ENCODE measurements around the gene ROCK2.

Gene ROCK2

DNA sequence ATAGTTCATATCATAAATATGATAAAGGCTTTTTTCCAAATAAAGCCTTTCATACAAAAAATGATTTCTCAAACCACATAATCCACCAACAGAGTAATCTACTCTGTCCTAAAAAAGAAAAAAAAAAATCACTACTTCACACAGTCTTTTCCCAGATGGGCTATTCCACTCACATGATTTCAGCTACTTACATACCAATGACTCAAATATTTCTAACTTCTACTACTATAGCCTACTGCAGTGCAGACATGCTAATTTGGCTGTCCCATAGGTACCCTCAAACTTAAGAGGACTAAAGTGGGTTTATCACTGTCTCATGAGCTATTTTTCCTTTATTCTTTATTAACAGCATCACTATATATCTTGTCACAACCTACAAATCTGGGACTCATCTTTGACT, 131.8 kb downstream of the ROCK2 start:
- peak; percentile 7 for DNase-seq (ENCODE audit: low read depth)
- no peak overlapping the region for H3K4me3 ChIP-seq (ENCODE audit: control insufficient read depth, low read depth, low read length)
- TF ChIP-seq, protein P1, sequence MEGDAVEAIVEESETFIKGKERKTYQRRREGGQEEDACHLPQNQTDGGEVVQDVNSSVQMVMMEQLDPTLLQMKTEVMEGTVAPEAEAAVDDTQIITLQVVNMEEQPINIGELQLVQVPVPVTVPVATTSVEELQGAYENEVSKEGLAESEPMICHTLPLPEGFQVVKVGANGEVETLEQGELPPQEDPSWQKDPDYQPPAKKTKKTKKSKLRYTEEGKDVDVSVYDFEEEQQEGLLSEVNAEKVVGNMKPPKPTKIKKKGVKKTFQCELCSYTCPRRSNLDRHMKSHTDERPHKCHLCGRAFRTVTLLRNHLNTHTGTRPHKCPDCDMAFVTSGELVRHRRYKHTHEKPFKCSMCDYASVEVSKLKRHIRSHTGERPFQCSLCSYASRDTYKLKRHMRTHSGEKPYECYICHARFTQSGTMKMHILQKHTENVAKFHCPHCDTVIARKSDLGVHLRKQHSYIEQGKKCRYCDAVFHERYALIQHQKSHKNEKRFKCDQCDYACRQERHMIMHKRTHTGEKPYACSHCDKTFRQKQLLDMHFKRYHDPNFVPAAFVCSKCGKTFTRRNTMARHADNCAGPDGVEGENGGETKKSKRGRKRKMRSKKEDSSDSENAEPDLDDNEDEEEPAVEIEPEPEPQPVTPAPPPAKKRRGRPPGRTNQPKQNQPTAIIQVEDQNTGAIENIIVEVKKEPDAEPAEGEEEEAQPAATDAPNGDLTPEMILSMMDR (conservative IDR thresholded peaks at IDR 0.05; ENCODE audit: control insufficient read depth, insufficient read depth, low read depth, low read length), result no peak

DNA sequence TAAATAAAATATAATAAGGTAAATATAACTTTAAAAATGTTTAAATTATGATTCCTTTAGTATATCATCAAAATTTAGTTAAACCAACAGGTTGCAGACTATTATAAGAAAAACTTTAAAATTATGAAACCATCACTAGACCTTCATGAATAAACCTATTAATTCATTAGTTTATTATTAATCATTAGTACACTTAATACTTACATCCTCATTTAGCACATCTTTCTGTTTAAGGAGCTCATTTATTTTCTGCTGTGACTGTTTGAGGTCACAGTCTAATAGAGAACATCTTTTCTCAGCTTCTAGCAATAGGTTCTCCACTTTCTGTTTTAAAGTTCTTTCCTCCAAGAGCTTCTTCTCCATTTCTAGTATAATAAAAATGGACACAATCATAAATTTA, 136.4 kb downstream of the ROCK2 start:
- no peak for DNase-seq (ENCODE audit: low read depth)
- TF ChIP-seq, protein P1 (conservative IDR thresholded peaks at IDR 0.05; ENCODE audit: control insufficient read depth, insufficient read depth, low read depth, low read length), result no peak

DNA sequence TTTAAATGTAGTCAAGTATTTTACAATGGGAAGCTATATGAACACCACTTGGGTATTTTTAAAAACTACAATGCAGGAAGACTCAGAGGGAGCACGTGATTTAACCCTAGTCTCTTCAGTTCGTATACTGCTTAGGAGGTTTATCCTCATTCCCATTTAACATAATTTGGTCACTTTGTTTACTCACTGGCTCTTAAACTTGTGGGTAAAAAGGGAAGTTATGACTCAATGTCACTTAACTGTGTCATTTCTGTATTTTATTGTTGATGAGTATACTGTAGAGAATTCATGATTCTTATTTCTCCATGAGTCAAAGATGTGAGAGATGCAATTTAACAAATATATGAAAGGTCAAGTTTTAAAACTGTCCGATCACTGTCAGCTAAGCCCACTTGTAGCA, 141.0 kb downstream of the ROCK2 start:
- TF ChIP-seq, protein P1 (conservative IDR thresholded peaks at IDR 0.05; ENCODE audit: control insufficient read depth, insufficient read depth, low read depth, low read length), result no peak
- peak; percentile 79 for DNase-seq (ENCODE audit: low read depth)
- no peak overlapping the region for H3K4me3 ChIP-seq (ENCODE audit: control insufficient read depth, low read depth, low read length)

More for the DNA sequence above, 136.4 kb downstream of the ROCK2 start:
- no peak overlapping the region for H3K4me3 ChIP-seq (ENCODE audit: control insufficient read depth, low read depth, low read length)

DNA sequence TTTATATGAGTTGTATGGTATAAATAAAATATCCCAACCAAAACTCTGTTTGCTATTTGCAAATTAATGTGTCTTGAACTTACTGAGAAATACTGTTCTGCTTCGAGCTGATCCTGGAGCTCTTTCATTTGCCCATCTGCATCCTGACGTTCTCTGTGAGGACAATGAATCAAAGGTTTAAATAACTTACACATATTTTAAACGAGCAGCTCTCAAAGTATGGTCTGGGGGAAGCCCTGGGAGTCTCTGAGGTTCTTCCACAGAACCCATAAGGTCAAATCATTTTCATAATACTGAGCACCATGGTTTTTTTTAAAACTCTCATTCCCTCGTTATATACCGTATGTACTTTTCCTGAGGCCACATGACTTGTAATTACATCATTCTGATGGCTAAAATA, 142.5 kb downstream of the ROCK2 start:
- no peak overlapping the region for H3K4me3 ChIP-seq (ENCODE audit: control insufficient read depth, low read depth, low read length)
- no peak for DNase-seq (ENCODE audit: low read depth)
- TF ChIP-seq, protein P1 (conservative IDR thresholded peaks at IDR 0.05; ENCODE audit: control insufficient read depth, insufficient read depth, low read depth, low read length), result no peak

DNA sequence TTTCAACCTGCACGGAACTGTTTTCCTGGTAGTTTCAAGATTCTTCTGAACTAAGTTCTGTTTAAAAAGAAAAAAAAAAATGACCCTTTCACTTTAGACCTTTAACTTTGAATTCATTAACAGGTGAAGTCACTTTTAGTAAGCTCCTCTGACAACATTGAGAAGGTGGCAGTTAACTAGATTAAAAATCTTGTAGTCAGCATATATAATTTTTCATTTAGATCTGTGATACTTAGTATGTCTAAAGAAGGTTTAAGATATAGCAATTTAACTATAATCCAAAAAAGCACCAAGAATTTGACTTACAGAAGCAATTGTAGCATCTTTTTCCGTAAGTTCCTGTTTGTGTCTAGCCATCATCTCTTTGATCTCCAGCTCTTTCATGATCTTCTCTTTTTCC, 143.8 kb downstream of the ROCK2 start:
- TF ChIP-seq, protein P1 (conservative IDR thresholded peaks at IDR 0.05; ENCODE audit: control insufficient read depth, insufficient read depth, low read depth, low read length), result no peak
- DNase-seq (ENCODE audit: low read depth), result no peak
- H3K4me3 ChIP-seq (ENCODE audit: control insufficient read depth, low read depth, low read length), result no peak overlapping the region

DNA sequence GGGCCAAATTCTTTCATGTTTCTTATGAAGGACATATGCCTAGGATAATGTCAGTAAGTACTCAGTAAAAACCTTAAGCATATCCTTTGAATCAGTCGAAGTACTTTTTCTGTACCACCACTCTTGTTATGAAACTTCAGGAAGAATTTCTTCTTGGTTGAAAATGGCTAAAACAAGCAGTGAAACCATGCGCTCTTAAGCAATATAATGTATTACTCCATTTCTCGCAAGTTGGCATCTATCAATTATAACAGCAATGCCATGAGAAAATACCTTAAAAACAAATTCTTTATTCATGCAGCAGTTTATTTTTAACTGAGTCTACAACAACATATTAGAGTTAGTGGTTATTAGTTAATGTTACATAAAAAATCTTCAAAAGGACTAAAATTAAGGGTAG, 148.2 kb downstream of the ROCK2 start:
- DNase-seq (ENCODE audit: low read depth), result no peak
- no peak overlapping the region for H3K4me3 ChIP-seq (ENCODE audit: control insufficient read depth, low read depth, low read length)
- TF ChIP-seq, protein P1 (conservative IDR thresholded peaks at IDR 0.05; ENCODE audit: control insufficient read depth, insufficient read depth, low read depth, low read length), result no peak

DNA sequence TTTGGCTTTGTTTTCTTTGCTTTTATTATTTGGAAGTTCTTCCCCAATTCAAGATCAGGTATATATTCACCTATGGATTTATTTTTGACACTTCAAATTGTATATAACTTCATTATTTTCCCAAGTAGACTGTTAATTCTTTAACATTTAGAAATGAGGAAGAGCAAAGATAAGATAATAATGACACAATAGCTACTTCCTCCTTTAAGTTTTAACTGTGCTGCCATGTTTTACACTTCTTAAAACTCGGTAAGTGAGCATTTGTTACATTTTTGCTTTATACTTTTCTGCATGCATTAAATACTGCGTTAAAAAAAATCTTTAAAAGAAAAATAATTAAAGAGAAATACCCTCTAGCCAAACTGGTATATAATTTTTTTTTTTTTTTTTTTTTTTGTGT, 156.7 kb downstream of the ROCK2 start:
- DNase-seq (ENCODE audit: low read depth), result no peak
- TF ChIP-seq, protein P1 (conservative IDR thresholded peaks at IDR 0.05; ENCODE audit: control insufficient read depth, insufficient read depth, low read depth, low read length), result no peak
- no peak overlapping the region for H3K4me3 ChIP-seq (ENCODE audit: control insufficient read depth, low read depth, low read length)
